GM21423 (cell line): ENCODE data around the gene MTUS2.

ENCODE experiments used
- ATAC-seq: cut with Tn5 transposase; IDR thresholded peaks from one replicate; pipeline ENCODE4 v1.9.1; 2021; ENCODE audit warnings: mild to moderate bottlenecking, moderate library complexity; ENCODE audit not compliant: unreplicated experiment

The MTUS2 gene

GRCh38 chr13:29499506-29500165 lies 679.5 kb downstream of the MTUS2 start:
- no peak for ATAC-seq

GRCh38 chr13:29500386-29500785 lies 680.2 kb downstream of the MTUS2 start:
- ATAC-seq, result no peak

GRCh38 chr13:29501674-29502073 lies 681.5 kb downstream of the MTUS2 start:
- no peak for ATAC-seq

- ATAC-seq, result no peak
These were observed 682.4 kb downstream of the MTUS2 start for GRCh38 chr13:29502391-29503008.

DNA sequence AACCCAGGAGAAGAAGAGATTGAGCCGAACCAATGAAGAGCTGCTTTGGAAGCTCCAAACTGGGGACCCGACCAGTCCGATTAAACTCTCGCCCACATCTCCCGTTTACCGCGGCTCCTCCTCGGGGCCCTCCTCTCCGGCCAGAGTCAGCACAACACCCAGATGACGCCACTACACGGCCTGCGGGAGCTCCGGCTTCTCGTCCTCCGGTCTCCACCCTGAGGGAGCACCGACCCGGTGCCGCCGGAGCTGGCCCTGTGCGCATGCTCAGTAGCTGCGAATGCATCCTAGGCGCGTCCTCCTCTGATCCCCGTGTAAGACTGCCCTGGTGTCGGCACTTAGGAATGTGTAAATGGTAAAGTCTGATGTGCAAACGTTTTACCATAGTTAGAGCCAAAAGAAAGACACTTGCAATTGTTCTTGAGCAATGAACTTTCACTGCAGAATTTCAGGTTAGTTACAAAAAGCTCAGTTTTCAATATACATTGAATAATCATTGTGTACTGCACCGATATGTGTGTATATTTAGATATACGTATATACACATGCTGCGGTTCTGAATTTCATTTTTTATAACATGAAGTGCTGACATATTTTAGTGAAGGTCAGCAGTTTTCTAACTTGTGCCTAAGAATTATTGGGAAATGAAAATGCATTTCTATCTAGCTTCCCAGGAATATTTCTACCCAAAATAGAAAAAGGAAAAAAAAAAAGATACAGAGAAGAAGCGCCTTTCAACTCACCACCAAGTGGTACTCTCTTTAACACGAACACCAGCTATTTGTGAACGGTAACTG lies 683.1 kb downstream of the MTUS2 start:
- ATAC-seq, result no peak

DNA sequence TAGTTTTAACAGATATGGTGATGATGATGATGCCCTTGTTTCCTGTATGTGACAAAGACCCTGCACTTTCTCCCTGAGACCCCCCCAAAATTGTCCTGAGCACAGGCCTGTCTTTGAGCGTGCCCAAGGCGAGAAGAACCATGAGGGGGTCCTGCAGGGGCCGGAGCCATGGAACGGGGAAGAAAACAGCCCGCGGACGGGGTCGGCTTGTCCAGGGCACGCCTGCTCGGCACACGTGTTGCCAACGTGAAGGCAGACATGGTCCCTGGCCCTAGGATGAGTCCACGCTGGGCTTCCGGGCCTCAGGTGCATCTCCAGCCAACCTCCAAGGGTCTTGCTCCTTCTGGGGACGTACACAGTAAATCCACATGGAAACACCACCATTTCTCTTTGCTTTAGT lies 684.6 kb downstream of the MTUS2 start:
- no peak for ATAC-seq

- ATAC-seq, result no peak
These were observed 685.4 kb downstream of the MTUS2 start for GRCh38 chr13:29505511-29505910.

DNA sequence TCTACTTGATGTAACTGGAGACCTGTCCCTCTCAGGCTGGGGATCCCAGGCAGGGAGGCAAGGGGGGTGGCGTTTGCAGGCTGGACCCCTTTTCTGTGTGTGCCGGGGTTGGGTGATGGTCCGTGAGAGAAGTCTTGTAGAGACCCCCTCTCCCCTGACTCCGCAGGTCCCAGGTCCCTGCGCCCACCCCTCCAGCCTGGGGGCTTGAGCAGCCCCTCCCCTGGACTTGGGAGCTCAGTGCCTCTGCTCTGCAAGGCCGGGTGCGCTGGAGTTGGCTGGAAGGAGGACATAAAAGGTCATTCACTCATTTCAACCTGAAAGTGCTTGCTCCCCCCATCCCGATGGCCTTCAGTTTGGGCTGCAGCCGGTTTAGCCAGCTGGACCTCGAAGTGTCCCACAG lies 685.8 kb downstream of the MTUS2 start:
- no peak for ATAC-seq

DNA sequence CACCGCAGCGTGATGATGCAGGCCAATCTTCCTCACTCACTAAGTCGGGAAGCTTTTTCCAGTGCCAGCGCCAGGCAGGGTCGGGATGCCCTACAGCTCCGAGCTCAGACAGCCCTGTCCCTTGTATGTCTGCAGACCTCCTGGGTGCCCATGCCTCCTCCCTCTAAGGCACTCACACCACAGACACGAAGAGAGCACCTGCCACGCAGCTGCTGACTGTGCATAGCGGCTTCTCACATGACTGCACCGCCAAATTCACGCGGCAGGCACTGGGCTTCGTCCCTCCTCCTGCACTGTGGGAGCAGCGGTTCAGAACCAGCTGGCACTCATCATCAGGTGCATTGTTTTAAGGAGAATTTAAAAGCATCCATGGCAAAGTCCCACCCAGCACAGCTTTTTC lies 687.2 kb downstream of the MTUS2 start:
- no peak for ATAC-seq

GRCh38 chr13:29508130-29508875 lies 688.2 kb downstream of the MTUS2 start:
- peak; percentile 52 for ATAC-seq

DNA sequence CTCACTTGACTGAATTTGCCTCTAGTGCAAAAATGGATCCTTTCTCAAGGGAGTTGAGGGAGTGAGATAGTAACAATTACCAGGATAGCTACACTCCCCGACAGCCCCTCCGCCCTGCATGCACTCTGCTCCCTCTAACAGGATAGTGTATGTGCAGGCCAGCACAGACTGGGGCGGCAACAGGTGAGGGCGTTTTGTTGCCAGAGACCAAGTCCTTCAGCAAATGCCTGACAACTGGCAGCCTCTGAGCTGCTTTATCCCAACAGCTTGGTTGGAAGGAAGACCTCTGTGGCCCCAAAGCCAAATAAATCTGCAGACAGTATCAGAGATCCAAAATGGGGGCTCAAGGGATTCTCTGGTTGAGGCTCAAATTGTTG lies 688.7 kb downstream of the MTUS2 start:
- ATAC-seq, result no peak

- ATAC-seq, result no peak
These were observed 690.0 kb downstream of the MTUS2 start for GRCh38 chr13:29509999-29510589.

- no peak for ATAC-seq
These were observed 690.5 kb downstream of the MTUS2 start for GRCh38 chr13:29510651-29511084.

DNA sequence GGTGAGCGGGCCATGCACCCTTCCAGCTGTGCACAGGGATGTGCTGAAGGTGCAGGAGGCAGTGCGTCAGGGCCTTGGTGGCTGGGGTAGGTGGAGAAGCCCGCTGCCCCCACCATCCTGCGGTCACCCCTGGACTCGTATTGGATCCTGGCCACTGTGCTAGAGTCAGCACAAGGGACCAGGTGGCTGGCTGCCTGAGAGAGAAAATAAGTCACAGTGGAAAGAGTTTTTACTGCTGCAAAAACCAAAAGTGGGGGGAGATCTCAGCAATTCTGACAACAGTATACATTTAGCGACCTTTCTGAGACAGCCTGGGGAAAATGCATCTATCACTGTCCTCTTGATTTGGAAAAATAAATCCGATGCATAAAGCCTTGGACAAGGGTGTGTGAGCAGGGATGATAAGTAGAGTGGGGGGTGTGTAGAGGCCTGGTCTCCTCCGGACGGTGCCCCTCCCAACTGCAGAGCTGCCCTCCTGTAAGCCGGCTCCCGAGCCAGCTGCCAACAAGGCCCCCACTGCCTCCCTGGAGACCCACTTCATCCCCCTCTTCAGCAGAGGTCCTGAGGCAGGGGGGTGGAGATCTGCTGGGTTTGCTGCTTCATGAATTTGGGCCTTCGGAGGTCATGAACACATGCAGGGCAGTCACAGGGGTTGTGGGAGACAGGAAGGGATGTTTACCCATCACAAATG lies 691.1 kb downstream of the MTUS2 start:
- ATAC-seq, result no peak

- no peak for ATAC-seq
These were observed 691.8 kb downstream of the MTUS2 start for GRCh38 chr13:29511980-29512379.

- no peak for ATAC-seq
These were observed 693.2 kb downstream of the MTUS2 start for GRCh38 chr13:29513002-29513980.

- no peak for ATAC-seq
These were observed 694.0 kb downstream of the MTUS2 start for GRCh38 chr13:29513981-29514719.

DNA sequence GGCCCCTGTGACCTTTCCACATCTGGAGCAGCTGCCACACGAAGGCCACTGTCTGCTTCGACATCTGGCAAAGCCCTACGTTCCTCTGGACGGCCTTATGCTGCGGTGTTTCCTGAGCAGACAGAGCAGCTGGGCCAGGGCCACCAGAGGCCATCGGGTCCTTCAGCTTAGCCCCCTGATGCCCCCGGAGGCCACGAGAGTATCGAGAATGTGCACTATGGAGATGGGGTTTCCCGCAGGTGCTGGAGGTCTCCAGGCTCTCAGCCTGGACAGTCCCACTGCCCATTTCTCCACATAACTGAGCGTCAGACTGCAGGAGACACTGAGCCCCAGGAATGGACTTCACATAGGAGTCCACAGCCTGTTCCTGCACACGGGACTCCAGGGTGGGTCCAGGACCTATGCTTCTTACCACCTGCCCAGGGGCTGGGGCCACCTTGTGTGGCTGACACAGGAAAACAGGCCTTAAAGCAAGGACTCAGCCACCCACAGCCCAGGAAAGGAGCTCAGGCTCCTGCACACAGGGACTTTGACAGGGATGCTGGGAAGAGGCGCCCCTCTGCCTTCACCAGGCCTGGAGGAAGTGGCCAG lies 694.7 kb downstream of the MTUS2 start:
- ATAC-seq, result no peak
